Endothelial cell of umbilical vein (primary cell): Measurements from ENCODE around the gene SV2C. TPM values are rescaled to one million over a fixed set of nuclear protein-coding genes. Genes with fewer than 3 reads are reported as not detected.

Experiments used
- BruUV-seq: library from RNA; stranded (reverse); fragments of 400-500 nt; replicated peaks from 2 replicates; lab custom pipeline; 2021; lab: Mats Ljungman, UMichigan
- CTCF ChIA-PET: fragments of 300-600, 350-600 bp; sonication (Branson Sonifier 250); formaldehyde crosslinking; loops from one replicate; lab custom pipeline; 2021; ENCODE audit warnings: antibody characterized with exemption, inconsistent platforms; lab: Charles Lee
- POLR2A ChIA-PET: fragments of 300-600, 350-600 bp; sonication (Branson Sonifier 250); formaldehyde crosslinking; loops from one replicate; lab custom pipeline; 2021; ENCODE audit warnings: antibody characterized with exemption, inconsistent platforms; lab: Charles Lee
- DNase-seq: peaks from one replicate; pipeline ENCODE4 v3.0.0-alpha.2; 2011; ENCODE audit warnings: low read depth, low spot score
- FAIRE-seq: peaks from 2 replicates; lab custom pipeline; 2011; peaks lifted over from hg19 to GRCh38; lab: Jason Lieb, UNC
- H2AFZ ChIP-seq: 2 replicates; pipeline ENCODE4 v1.6.0; 2012; ENCODE audit warnings: low read depth, low read length, control low read depth, inconsistent platforms
- H3K27ac ChIP-seq: 2 replicates; pipeline ENCODE4 v1.5.1; 2011; ENCODE audit warnings: low read depth, mild to moderate bottlenecking, control low read depth, low read length, moderate library complexity; ENCODE audit not compliant: insufficient read depth
- H3K27me3 ChIP-seq, 2 experiments: 2 replicates each; pipeline versions ENCODE4 v1.6.0 to v1.6.1; 2011; ENCODE audit warnings: low read length in 2 of 2, mixed read lengths in 1 of 2; ENCODE audit not compliant: control insufficient read depth in 2 of 2, insufficient read depth in 2 of 2
- H3K36me3 ChIP-seq, 2 experiments: 2 replicates in 1 of 2; 3 replicates in 1 of 2; pipeline ENCODE4 v1.5.1; 2011; ENCODE audit warnings: low read length in 2 of 2, mild to moderate bottlenecking in 1 of 2, moderate library complexity in 1 of 2; ENCODE audit not compliant: control insufficient read depth in 2 of 2, insufficient read depth in 2 of 2; ENCODE audit errors: extremely low read depth in 1 of 2
- H3K4me1 ChIP-seq: 3 replicates; pipeline ENCODE4 v1.5.1; 2011; ENCODE audit warnings: mild to moderate bottlenecking, low read length; ENCODE audit not compliant: control insufficient read depth, insufficient read depth; ENCODE audit errors: extremely low read depth
- H3K4me2 ChIP-seq: 2 replicates; pipeline ENCODE4 v1.6.1; 2011; ENCODE audit warnings: low read length, control low read depth, mixed read lengths; ENCODE audit not compliant: insufficient read depth
- H3K4me3 ChIP-seq, 3 experiments: fragments of 200-600 bp in 1 of 3; sonication (generic), shearing (Covaris generic) in 1 of 3; replicated peaks in 1 of 3; 2 replicates each; pipeline ENCODE4 v1.5.1; 2011 to 2016; ENCODE audit warnings: control low read depth in 3 of 3, low read length in 3 of 3, mild to moderate bottlenecking in 2 of 3, inconsistent platforms in 1 of 3, low read depth in 1 of 3, moderate library complexity in 1 of 3; ENCODE audit not compliant: insufficient read depth in 1 of 3
- H3K79me2 ChIP-seq: 2 replicates; pipeline ENCODE4 v1.6.0; 2012; ENCODE audit warnings: low read length, inconsistent platforms; ENCODE audit not compliant: control insufficient read depth, insufficient read depth
- H3K9ac ChIP-seq: replicated peaks from 2 replicates; pipeline ENCODE3; 2011; ENCODE audit warnings: low read length, control low read depth; ENCODE audit not compliant: insufficient read depth; ENCODE audit errors: extremely low read depth
- H3K9me1 ChIP-seq: replicated peaks from 3 replicates; pipeline ENCODE4 v1.6.0; 2011; ENCODE audit warnings: mild to moderate bottlenecking, low read length; ENCODE audit not compliant: control insufficient read depth, insufficient read depth; ENCODE audit errors: extremely low read depth
- H3K9me3 ChIP-seq: replicated peaks from 2 replicates; pipeline ENCODE4 v1.5.1; 2012; ENCODE audit warnings: low read length, inconsistent platforms; ENCODE audit not compliant: control insufficient read depth, insufficient read depth
- H4K20me1 ChIP-seq: replicated peaks from 2 replicates; pipeline ENCODE3; 2011; ENCODE audit warnings: mild to moderate bottlenecking, low read length; ENCODE audit not compliant: control insufficient read depth, insufficient read depth; ENCODE audit errors: extremely low read depth
- CTCF ChIP-seq, 2 donors: IDR thresholded peaks; 1 replicate in 1 of 2; 2 replicates in 1 of 2; pipeline ENCODE4 v1.5.1; 2011; ENCODE audit warnings: low read length in 2 of 2, mild to moderate bottlenecking in 2 of 2, moderate library complexity in 2 of 2, control low read depth in 1 of 2, inconsistent platforms in 1 of 2, low read depth in 1 of 2; ENCODE audit not compliant: insufficient read depth in 1 of 2; ENCODE audit errors: extremely low read depth in 1 of 2
- EZH2 ChIP-seq: IDR thresholded peaks from 2 replicates; pipeline ENCODE4 v1.6.1; 2012; ENCODE audit warnings: borderline replicate concordance, low read depth, mild to moderate bottlenecking, moderate library complexity, low read length, inconsistent platforms; ENCODE audit not compliant: severe bottlenecking
- FOS ChIP-seq: IDR thresholded peaks from 2 replicates; pipeline ENCODE4 v1.6.1; 2011; ENCODE audit warnings: mild to moderate bottlenecking, low read length, moderate library complexity, borderline replicate concordance; ENCODE audit not compliant: insufficient read depth
- GATA2 ChIP-seq: IDR thresholded peaks from 2 replicates; pipeline ENCODE4 v1.7.0; 2011; ENCODE audit warnings: low read depth, mild to moderate bottlenecking, moderate library complexity, mixed read lengths, low read length; ENCODE audit not compliant: insufficient read length, insufficient read depth
- JUN ChIP-seq: IDR thresholded peaks from 2 replicates; pipeline ENCODE4 v1.6.1; 2011; ENCODE audit warnings: borderline replicate concordance, low read depth; ENCODE audit not compliant: insufficient read length, insufficient read depth
- MAX ChIP-seq: IDR thresholded peaks from 2 replicates; pipeline ENCODE4 v1.6.1; 2011; ENCODE audit not compliant: insufficient read depth, insufficient read length
- MYC ChIP-seq: IDR thresholded peaks from one replicate; pipeline ENCODE4 v1.6.1; 2011; ENCODE audit warnings: mild to moderate bottlenecking, low read depth, low read length
- POLR2A ChIP-seq: IDR thresholded peaks from 2 replicates; pipeline ENCODE4 v1.6.1; 2012; ENCODE audit warnings: low read depth, mild to moderate bottlenecking, control low read depth, low read length
- POLR2AphosphoS5 ChIP-seq: IDR thresholded peaks from 2 replicates; pipeline ENCODE4 v1.6.1; 2012; ENCODE audit warnings: low read depth, mild to moderate bottlenecking, control low read depth, low read length, moderate library complexity; ENCODE audit not compliant: insufficient read depth
- dilution Hi-C: fragments of 300-500 bp; cut with MboI; formaldehyde crosslinking; loops from one replicate; pipeline ENCODE4 v1.15.0; 2019; ENCODE audit warnings: low sequenced_read_pairs; ENCODE audit not compliant: extremely low pct_ligation_motif_present
- intact Hi-C: fragments of 100-400 bp; cut with micrococcal nuclease; formaldehyde crosslinking; loops from one replicate; pipeline ENCODE4 v1.10.0; 2022
- polyA plus RNA-seq, 4 experiments: library from polyadenylated mRNA; depleted of rRNA in 3 of 4; stranded (reverse) in 3 of 4; unstranded in 1 of 4; fragments of >200 nt; gene quantifications; 2 replicates each; pipeline versions ENCODE4 v1.2.1 to v1.2.3, GENCODE V29; 2011 to 2012; ENCODE audit warnings: missing spikeins in 1 of 4
- total RNA-seq: library from RNA; stranded (reverse); gene quantifications from 2 replicates; pipeline ENCODE4 v1.2.3, GENCODE V29; 2021

SV2C gene
- total and polyA plus RNA-seq, 2 donors (not counting 3 experiments of a cell fraction or from before 2014, with no cell fraction given) = not detected

GRCh38 chr5:76065258-76065657 lies 17.9 kb upstream of the SV2C start:
- Histone ChIP-seq H4K20me1 (no peaks in the 10 kb centered on the region), H3K4me1 (no peaks in the 10 kb centered on the region), H3K4me3 (no peak overlapping the region), H3K9me3 (no peaks in the 10 kb centered on the region), H3K27me3 (no peaks in the 10 kb centered on the region), H3K36me3 (no peaks in the 10 kb centered on the region), H3K9ac (no peak overlapping the region), H3K27ac (no peak overlapping the region), H3K9me1 (no peaks in the 10 kb centered on the region), H3K79me2 (no peaks in the 10 kb centered on the region), H2AFZ (no peak overlapping the region), H3K4me2 (no peak overlapping the region)
- dilution Hi-C loops (no loop called here), intact Hi-C loops (no loop called here)
- TF ChIP-seq GATA2 (no peak), POLR2A (no peak)
- CTCF ChIA-PET = no interaction called here
- POLR2A ChIA-PET = no interaction called here
- FAIRE-seq (no peak), DNase-seq (no peak)
- no TSS peak for BruUV-seq

- intact Hi-C loops = no loop called here
- dilution Hi-C loops = no loop called here
- no peaks in the 10 kb centered on the region for H4K20me1 ChIP-seq
- DNase-seq (no peak), FAIRE-seq (no peak)
- POLR2A ChIA-PET = no interaction called here
- BruUV-seq = no TSS peak
- no peak overlapping the region for H3K9ac ChIP-seq
- H3K27ac ChIP-seq = no peak overlapping the region
- CTCF ChIA-PET = no interaction called here
- H3K9me3 ChIP-seq = no peaks in the 10 kb centered on the region
- no peaks in the 10 kb centered on the region for H3K79me2 ChIP-seq
- no peaks in the 10 kb centered on the region for H3K36me3 ChIP-seq
- H3K4me3 ChIP-seq = no peak overlapping the region
- no peak overlapping the region for H3K4me2 ChIP-seq
- no peaks in the 10 kb centered on the region for H3K27me3 ChIP-seq
- no peak overlapping the region for H2AFZ ChIP-seq
- TF ChIP-seq FOS (no peak), JUN (no peak), CTCF (IDR thresholded peaks at IDR 0.05; ENCODE audit: extremely low read depth in 1 of 2, insufficient read depth in 1 of 2, low read depth in 1 of 2, low read length in 2 of 2) (no peak), MYC (no peak), GATA2 (no peak), POLR2A (no peak), POLR2AphosphoS5 (no peak), MAX (no peak), EZH2 (no peak)
- no peaks in the 10 kb centered on the region for H3K9me1 ChIP-seq
- no peaks in the 10 kb centered on the region for H3K4me1 ChIP-seq
Measured at GRCh38 chr5:76069061-76069735, 14.0 kb upstream of the SV2C start.
